KMS-11 (cell line): ENCODE results near the gene MRPL48.

ENCODE experiments used
- H2AFZ ChIP-seq: fragments of 200-600 bp; sonication (generic); 2 replicates; pipeline ENCODE4 v1.6.1; 2016; ENCODE audit warnings: antibody characterized with exemption, mixed run types, low read depth
- H3K27ac ChIP-seq: fragments of 200-600 bp; sonication (generic); 2 replicates; pipeline ENCODE4 v1.6.1; 2016; ENCODE audit warnings: mild to moderate bottlenecking, mixed run types
- H3K27me3 ChIP-seq: fragments of 200-600 bp; sonication (generic); 2 replicates; pipeline ENCODE4 v1.6.1; 2017; ENCODE audit warnings: mild to moderate bottlenecking, low read depth, mixed run types, moderate library complexity; ENCODE audit not compliant: insufficient read depth
- H3K36me3 ChIP-seq: fragments of 200-600 bp; sonication (generic); 2 replicates; pipeline ENCODE4 v1.6.1; 2017; ENCODE audit warnings: mild to moderate bottlenecking, mixed run types; ENCODE audit not compliant: insufficient read depth
- H3K4me1 ChIP-seq: fragments of 200-600 bp; sonication (generic); 2 replicates; pipeline ENCODE4 v1.6.1; 2016; ENCODE audit warnings: mild to moderate bottlenecking, low read depth, mixed run types; ENCODE audit not compliant: poor library complexity, severe bottlenecking
- H3K4me2 ChIP-seq: fragments of 200-600 bp; sonication (generic); 2 replicates; pipeline ENCODE4 v1.7.0; 2016; ENCODE audit warnings: mild to moderate bottlenecking, mixed run types
- H3K4me3 ChIP-seq: fragments of 200-600 bp; sonication (generic); IDR thresholded peaks from 2 replicates; pipeline ENCODE4 v1.6.1; 2017; ENCODE audit warnings: low read depth, low read length, mixed read lengths; ENCODE audit not compliant: insufficient read depth
- H3K79me2 ChIP-seq: fragments of 200-600 bp; sonication (generic); 2 replicates; pipeline ENCODE4 v1.6.1; 2016; ENCODE audit warnings: low read depth, mixed run types; ENCODE audit not compliant: insufficient read depth
- H3K9ac ChIP-seq: fragments of 200-600 bp; sonication (generic); 2 replicates; pipeline ENCODE4 v1.6.1; 2016; ENCODE audit warnings: mild to moderate bottlenecking, mixed run types
- H4K20me1 ChIP-seq: fragments of 200-600 bp; sonication (generic); 2 replicates; pipeline ENCODE4 v1.6.1; 2016; ENCODE audit warnings: mild to moderate bottlenecking, mixed run types; ENCODE audit not compliant: insufficient read depth
- CTCF ChIP-seq: fragments of 200-600 bp; sonication (generic); conservative IDR thresholded peaks from 2 replicates; pipeline ENCODE4 v1.6.1; 2017; ENCODE audit warnings: low read depth, mild to moderate bottlenecking, antibody characterized with exemption, low read length, moderate library complexity, mixed read lengths

The MRPL48 gene

GRCh38 chr11:73752903-73753302 is 34.8 kb upstream of the MRPL48 start:
- Histone ChIP-seq H3K27me3 (no peaks in the 10 kb centered on the region), H3K4me3 (no peak overlapping the region), H2AFZ (no peak overlapping the region), H3K9ac (no peak overlapping the region), H3K4me2 (no peak overlapping the region), H3K79me2 (peaks cover 38% of the 10 kb centered on the region), H3K27ac (no peak overlapping the region), H3K4me1 (no peaks in the 10 kb centered on the region), H4K20me1 (no peaks in the 10 kb centered on the region), H3K36me3 (no peaks in the 10 kb centered on the region)
- TF ChIP-seq CTCF = no peak

GRCh38 chr11:73753938-73754337 is 33.7 kb upstream of the MRPL48 start:
- Histone ChIP-seq H3K79me2 (peaks cover 38% of the 10 kb centered on the region), H4K20me1 (no peaks in the 10 kb centered on the region), H2AFZ (no peak overlapping the region), H3K27ac (no peak overlapping the region), H3K4me3 (no peak overlapping the region), H3K4me1 (peaks cover 9% of the 10 kb centered on the region), H3K36me3 (no peaks in the 10 kb centered on the region), H3K27me3 (no peaks in the 10 kb centered on the region), H3K4me2 (no peak overlapping the region), H3K9ac (no peak overlapping the region)
- no peak for TF ChIP-seq CTCF

DNA sequence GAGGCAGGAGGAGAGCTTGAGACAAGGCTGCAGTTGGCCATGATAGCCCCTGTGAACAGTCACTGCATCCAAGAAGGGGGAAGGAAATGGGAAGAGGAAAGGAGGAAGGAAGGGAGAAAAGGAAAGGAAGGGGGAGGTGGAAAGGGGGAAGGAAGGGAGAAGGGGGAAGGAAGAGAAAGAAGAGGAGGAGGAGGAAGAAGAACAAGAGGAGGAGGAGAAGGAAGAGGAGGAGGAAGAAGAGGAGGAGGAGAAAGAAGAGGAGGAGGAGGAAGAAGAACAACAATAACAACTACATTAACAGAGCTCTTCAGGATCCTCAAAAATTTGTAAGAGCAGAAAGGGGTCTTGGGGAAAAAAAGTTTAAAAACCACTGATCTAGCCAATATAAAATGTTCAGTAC is 32.0 kb upstream of the MRPL48 start:
- TF ChIP-seq CTCF = no peak
- H3K36me3 ChIP-seq = no peaks in the 10 kb centered on the region
- H3K27me3 ChIP-seq = no peaks in the 10 kb centered on the region
- peaks cover 16% of the 10 kb centered on the region for H3K4me1 ChIP-seq
- no peak overlapping the region for H3K9ac ChIP-seq
- H3K27ac ChIP-seq = no peak overlapping the region
- H3K4me2 ChIP-seq = no peak overlapping the region
- H3K79me2 ChIP-seq = peaks cover 46% of the 10 kb centered on the region
- H3K4me3 ChIP-seq = no peak overlapping the region
- H2AFZ ChIP-seq = no peak overlapping the region
- no peaks in the 10 kb centered on the region for H4K20me1 ChIP-seq

- Histone ChIP-seq H3K4me1 (peaks cover 16% of the 10 kb centered on the region), H3K36me3 (no peaks in the 10 kb centered on the region), H4K20me1 (no peaks in the 10 kb centered on the region), H3K79me2 (peaks cover 40% of the 10 kb centered on the region), H3K27ac (no peak overlapping the region), H3K4me3 (no peak overlapping the region), H3K27me3 (no peaks in the 10 kb centered on the region), H2AFZ (no peak overlapping the region), H3K4me2 (no peak overlapping the region), H3K9ac (no peak overlapping the region)
- no peak for TF ChIP-seq CTCF
Observed at GRCh38 chr11:73757598-73757997, 30.1 kb upstream of the MRPL48 start.
